Measurements from ENCODE around the gene PALLD. TPM values are rescaled to one million over a fixed set of nuclear protein-coding genes. Genes with fewer than 3 reads are reported as not detected.

The PALLD gene
- total and polyA plus RNA-seq, 2 of the 8 experiments (the other 6 are each of a cell fraction or from before 2014, with no cell fraction given), result 10.5 to 25.0 TPM

DNA sequence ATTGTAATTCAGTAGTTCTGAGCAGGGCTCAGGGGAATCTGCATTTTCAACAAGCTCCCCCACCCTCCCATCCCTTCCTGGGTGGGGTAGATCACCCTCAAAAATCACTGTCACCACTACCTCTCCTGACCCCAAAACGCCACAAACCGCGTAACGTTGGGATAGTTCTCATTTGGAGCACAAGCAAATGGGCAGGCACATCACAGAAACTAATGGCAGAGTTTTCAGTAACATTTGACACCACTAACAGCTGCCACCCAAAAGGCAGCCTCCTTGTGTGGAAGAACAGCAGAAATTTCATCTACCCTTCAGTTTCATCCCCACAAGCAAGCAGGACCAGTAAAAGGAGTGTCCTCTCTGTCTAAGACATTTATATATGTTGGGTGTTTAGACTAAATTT is 132.7 kb downstream of the PALLD start (continued):
- TF ChIP-seq, protein P1, sequence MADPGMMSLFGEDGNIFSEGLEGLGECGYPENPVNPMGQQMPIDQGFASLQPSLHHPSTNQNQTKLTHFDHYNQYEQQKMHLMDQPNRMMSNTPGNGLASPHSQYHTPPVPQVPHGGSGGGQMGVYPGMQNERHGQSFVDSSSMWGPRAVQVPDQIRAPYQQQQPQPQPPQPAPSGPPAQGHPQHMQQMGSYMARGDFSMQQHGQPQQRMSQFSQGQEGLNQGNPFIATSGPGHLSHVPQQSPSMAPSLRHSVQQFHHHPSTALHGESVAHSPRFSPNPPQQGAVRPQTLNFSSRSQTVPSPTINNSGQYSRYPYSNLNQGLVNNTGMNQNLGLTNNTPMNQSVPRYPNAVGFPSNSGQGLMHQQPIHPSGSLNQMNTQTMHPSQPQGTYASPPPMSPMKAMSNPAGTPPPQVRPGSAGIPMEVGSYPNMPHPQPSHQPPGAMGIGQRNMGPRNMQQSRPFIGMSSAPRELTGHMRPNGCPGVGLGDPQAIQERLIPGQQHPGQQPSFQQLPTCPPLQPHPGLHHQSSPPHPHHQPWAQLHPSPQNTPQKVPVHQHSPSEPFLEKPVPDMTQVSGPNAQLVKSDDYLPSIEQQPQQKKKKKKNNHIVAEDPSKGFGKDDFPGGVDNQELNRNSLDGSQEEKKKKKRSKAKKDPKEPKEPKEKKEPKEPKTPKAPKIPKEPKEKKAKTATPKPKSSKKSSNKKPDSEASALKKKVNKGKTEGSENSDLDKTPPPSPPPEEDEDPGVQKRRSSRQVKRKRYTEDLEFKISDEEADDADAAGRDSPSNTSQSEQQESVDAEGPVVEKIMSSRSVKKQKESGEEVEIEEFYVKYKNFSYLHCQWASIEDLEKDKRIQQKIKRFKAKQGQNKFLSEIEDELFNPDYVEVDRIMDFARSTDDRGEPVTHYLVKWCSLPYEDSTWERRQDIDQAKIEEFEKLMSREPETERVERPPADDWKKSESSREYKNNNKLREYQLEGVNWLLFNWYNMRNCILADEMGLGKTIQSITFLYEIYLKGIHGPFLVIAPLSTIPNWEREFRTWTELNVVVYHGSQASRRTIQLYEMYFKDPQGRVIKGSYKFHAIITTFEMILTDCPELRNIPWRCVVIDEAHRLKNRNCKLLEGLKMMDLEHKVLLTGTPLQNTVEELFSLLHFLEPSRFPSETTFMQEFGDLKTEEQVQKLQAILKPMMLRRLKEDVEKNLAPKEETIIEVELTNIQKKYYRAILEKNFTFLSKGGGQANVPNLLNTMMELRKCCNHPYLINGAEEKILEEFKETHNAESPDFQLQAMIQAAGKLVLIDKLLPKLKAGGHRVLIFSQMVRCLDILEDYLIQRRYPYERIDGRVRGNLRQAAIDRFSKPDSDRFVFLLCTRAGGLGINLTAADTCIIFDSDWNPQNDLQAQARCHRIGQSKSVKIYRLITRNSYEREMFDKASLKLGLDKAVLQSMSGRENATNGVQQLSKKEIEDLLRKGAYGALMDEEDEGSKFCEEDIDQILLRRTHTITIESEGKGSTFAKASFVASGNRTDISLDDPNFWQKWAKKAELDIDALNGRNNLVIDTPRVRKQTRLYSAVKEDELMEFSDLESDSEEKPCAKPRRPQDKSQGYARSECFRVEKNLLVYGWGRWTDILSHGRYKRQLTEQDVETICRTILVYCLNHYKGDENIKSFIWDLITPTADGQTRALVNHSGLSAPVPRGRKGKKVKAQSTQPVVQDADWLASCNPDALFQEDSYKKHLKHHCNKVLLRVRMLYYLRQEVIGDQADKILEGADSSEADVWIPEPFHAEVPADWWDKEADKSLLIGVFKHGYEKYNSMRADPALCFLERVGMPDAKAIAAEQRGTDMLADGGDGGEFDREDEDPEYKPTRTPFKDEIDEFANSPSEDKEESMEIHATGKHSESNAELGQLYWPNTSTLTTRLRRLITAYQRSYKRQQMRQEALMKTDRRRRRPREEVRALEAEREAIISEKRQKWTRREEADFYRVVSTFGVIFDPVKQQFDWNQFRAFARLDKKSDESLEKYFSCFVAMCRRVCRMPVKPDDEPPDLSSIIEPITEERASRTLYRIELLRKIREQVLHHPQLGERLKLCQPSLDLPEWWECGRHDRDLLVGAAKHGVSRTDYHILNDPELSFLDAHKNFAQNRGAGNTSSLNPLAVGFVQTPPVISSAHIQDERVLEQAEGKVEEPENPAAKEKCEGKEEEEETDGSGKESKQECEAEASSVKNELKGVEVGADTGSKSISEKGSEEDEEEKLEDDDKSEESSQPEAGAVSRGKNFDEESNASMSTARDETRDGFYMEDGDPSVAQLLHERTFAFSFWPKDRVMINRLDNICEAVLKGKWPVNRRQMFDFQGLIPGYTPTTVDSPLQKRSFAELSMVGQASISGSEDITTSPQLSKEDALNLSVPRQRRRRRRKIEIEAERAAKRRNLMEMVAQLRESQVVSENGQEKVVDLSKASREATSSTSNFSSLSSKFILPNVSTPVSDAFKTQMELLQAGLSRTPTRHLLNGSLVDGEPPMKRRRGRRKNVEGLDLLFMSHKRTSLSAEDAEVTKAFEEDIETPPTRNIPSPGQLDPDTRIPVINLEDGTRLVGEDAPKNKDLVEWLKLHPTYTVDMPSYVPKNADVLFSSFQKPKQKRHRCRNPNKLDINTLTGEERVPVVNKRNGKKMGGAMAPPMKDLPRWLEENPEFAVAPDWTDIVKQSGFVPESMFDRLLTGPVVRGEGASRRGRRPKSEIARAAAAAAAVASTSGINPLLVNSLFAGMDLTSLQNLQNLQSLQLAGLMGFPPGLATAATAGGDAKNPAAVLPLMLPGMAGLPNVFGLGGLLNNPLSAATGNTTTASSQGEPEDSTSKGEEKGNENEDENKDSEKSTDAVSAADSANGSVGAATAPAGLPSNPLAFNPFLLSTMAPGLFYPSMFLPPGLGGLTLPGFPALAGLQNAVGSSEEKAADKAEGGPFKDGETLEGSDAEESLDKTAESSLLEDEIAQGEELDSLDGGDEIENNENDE (IDR thresholded peaks at IDR 0.05; ENCODE audit: insufficient replicate concordance, low read length), result no peak
- TF ChIP-seq SRF (IDR thresholded peaks at IDR 0.05; ENCODE audit: low read depth, low read length) (no peak), TAF7 (optimal IDR thresholded peaks at IDR 0.05; ENCODE audit: borderline replicate concordance, low read depth, low read length) (no peak), MAFK (IDR thresholded peaks at IDR 0.05; ENCODE audit: low read depth, low read length) (no peak), BACH1 (IDR thresholded peaks at IDR 0.05; ENCODE audit: low read length) (no peak), USF2 (IDR thresholded peaks at IDR 0.05; ENCODE audit: low read length) (no peak), GTF2F1 (IDR thresholded peaks at IDR 0.05; ENCODE audit: borderline replicate concordance, low read depth, low read length) (no peak), HDAC6 (IDR thresholded peaks at IDR 0.05; ENCODE audit: low read depth, low read length) (no peak)
- TF ChIP-seq, protein P2, sequence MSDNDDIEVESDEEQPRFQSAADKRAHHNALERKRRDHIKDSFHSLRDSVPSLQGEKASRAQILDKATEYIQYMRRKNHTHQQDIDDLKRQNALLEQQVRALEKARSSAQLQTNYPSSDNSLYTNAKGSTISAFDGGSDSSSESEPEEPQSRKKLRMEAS (IDR thresholded peaks at IDR 0.05), result no peak

Measured in H1 (cell line).